Dorsolateral prefrontal cortex (tissue), 118 donors: ENCODE results near the gene SLC17A9. TPM values are rescaled to one million over a fixed set of nuclear protein-coding genes. Genes with fewer than 3 reads are reported as not detected.

Experiments used
- total RNA-seq, 120 experiments: library from RNA; stranded (reverse); gene quantifications; one replicate each; pipeline versions ENCODE4 v1.2.3 to v1.2.4, GENCODE V29; 2022

Gene SLC17A9
- total RNA-seq, 120 experiments from 2014 or later: 0.58 to 11.1 (median 2.8) TPM

Other genes with a start within 250 kb of the SLC17A9 start
- 1 to 10 TPM in 92 of 120 experiments, under 1 TPM in 28; 0.36 to 3.2 (median 1.3) TPM for gene NTSR1, start 243.9 kb upstream of the SLC17A9 start, total RNA-seq
- gene MRGBP, start 156.2 kb upstream of the SLC17A9 start, total RNA-seq: 10 to 100 TPM in 44 of 120 experiments, 1 to 10 TPM in 76; 7.2 to 12.6 (median 9.5) TPM
- gene OGFR, start 147.9 kb upstream of the SLC17A9 start, total RNA-seq: 100 to 1,000 TPM in 1 of 120 experiments, 10 to 100 TPM in 119; 40.5 to 100 (median 61.4) TPM
- 100 to 1,000 TPM in 8 of 120 experiments, 10 to 100 TPM in 112; 15.9 to 126 (median 44.6) TPM for gene COL9A3, start 135.7 kb upstream of the SLC17A9 start, total RNA-seq
- gene TCFL5, start 90.9 kb upstream of the SLC17A9 start, total RNA-seq: 10 to 100 TPM; 15.1 to 52.2 (median 27.7) TPM
- 10 to 100 TPM; 37.4 to 68.3 (median 49.5) TPM for gene DIDO1, start 26.2 kb upstream of the SLC17A9 start, total RNA-seq
- gene GID8, start 14.6 kb upstream of the SLC17A9 start, total RNA-seq: 10 to 100 TPM; 27.0 to 46.6 (median 36.3) TPM
- gene BHLHE23, start 54.3 kb downstream of the SLC17A9 start, total RNA-seq: not detected